ENCODE data around the gene CKAP2L.

The CKAP2L gene

GRCh38 chr2:112787729-112788393 is 23.5 kb upstream of the CKAP2L start:
- in situ Hi-C loops (cut with MboI; ENCODE audit: low sequenced_read_pairs, unreplicated experiment), result no loop called here
- no peak for TF ChIP-seq CTCF (IDR thresholded peaks at IDR 0.05; ENCODE audit: borderline replicate concordance, control extremely low read depth, extremely low read depth, insufficient read depth, missing control alignments)
- no peak for DNase-seq (ENCODE audit: low spot score)

GRCh38 chr2:112787294-112787693 is 22.9 kb upstream of the CKAP2L start:
- in situ Hi-C loops (cut with MboI; ENCODE audit: low sequenced_read_pairs, unreplicated experiment), result no loop called here
- no peak for DNase-seq (ENCODE audit: low spot score)
- no peak for TF ChIP-seq CTCF (IDR thresholded peaks at IDR 0.05; ENCODE audit: borderline replicate concordance, control extremely low read depth, extremely low read depth, insufficient read depth, missing control alignments)

- in situ Hi-C loops (cut with MboI; ENCODE audit: low sequenced_read_pairs, unreplicated experiment), result no loop called here
- TF ChIP-seq CTCF (IDR thresholded peaks at IDR 0.05; ENCODE audit: borderline replicate concordance, control extremely low read depth, extremely low read depth, insufficient read depth, missing control alignments), result no peak
- DNase-seq (ENCODE audit: low spot score), result no peak
These were observed 20.1 kb upstream of the CKAP2L start, which contains the start of gene IL1A for GRCh38 chr2:112784199-112785189. Gene IL1A, minus strand, starts transcription at chr2:112784493. Its CDS starts 723 bp downstream, at chr2:112783770.

GRCh38 chr2:112783187-112783714 is 18.8 kb upstream of the CKAP2L start:
- no peak for DNase-seq (ENCODE audit: low spot score)
- no peak for TF ChIP-seq CTCF (IDR thresholded peaks at IDR 0.05; ENCODE audit: borderline replicate concordance, control extremely low read depth, extremely low read depth, insufficient read depth, missing control alignments)
- in situ Hi-C loops (cut with MboI; ENCODE audit: low sequenced_read_pairs, unreplicated experiment), result no loop called here

- TF ChIP-seq CTCF (IDR thresholded peaks at IDR 0.05; ENCODE audit: borderline replicate concordance, control extremely low read depth, extremely low read depth, insufficient read depth, missing control alignments), result no peak
- in situ Hi-C loops (cut with MboI; ENCODE audit: low sequenced_read_pairs, unreplicated experiment), result no loop called here
- peak; percentile 39 for DNase-seq (ENCODE audit: low spot score)
These were observed 17.9 kb upstream of the CKAP2L start for GRCh38 chr2:112782234-112782799.

- DNase-seq (ENCODE audit: low spot score), result no peak
- TF ChIP-seq CTCF (IDR thresholded peaks at IDR 0.05; ENCODE audit: borderline replicate concordance, control extremely low read depth, extremely low read depth, insufficient read depth, missing control alignments), result no peak
- in situ Hi-C loops (cut with MboI; ENCODE audit: low sequenced_read_pairs, unreplicated experiment), result no loop called here
These were observed 15.2 kb upstream of the CKAP2L start for GRCh38 chr2:112779598-112779997.

All from GM13976 (cell line).